Liver (tissue), 9 donors: ENCODE measurements around the gene KRTCAP3. TPM values are rescaled to one million over a fixed set of nuclear protein-coding genes. Genes with fewer than 3 reads are reported as not detected.

Experiments used
- DNase-seq: peaks from one replicate; pipeline ENCODE4 v3.0.0-alpha.2; 2017; ENCODE audit warnings: low spot score
- H3K27ac ChIP-seq, 2 donors: one replicate each; pipeline ENCODE4 v1.7.0; 2013; ENCODE audit warnings: inconsistent platforms in 2 of 2, low read length in 2 of 2, control low read depth in 1 of 2, low read depth in 1 of 2, mild to moderate bottlenecking in 1 of 2
- H3K27me3 ChIP-seq, 4 donors: one replicate each; pipeline versions ENCODE4 v1.6.1 to v1.7.0; 2013; ENCODE audit warnings: low read length in 3 of 4, inconsistent platforms in 1 of 4, mild to moderate bottlenecking in 1 of 4, moderate library complexity in 1 of 4; ENCODE audit not compliant: control insufficient read depth in 4 of 4, insufficient read depth in 4 of 4
- H3K36me3 ChIP-seq, 4 donors: one replicate each; pipeline versions ENCODE4 v1.6.1 to v1.7.0; 2013; ENCODE audit warnings: low read length in 3 of 4, mild to moderate bottlenecking in 3 of 4, low read depth in 1 of 4, moderate library complexity in 1 of 4; ENCODE audit not compliant: control insufficient read depth in 4 of 4, insufficient read depth in 3 of 4
- H3K4me1 ChIP-seq, 4 donors: one replicate each; pipeline versions ENCODE4 v1.6.1 to v1.7.0; 2013; ENCODE audit warnings: low read length in 3 of 4, mild to moderate bottlenecking in 3 of 4, moderate library complexity in 1 of 4; ENCODE audit not compliant: control insufficient read depth in 4 of 4, insufficient read depth in 4 of 4
- H3K4me3 ChIP-seq, 3 donors: one replicate each; pipeline versions ENCODE4 v1.6.1 to v1.7.0; 2013; ENCODE audit warnings: low read length in 3 of 3, control low read depth in 1 of 3, low read depth in 1 of 3, mild to moderate bottlenecking in 1 of 3
- H3K9ac ChIP-seq, 2 donors: one replicate each; pipeline ENCODE4 v1.7.0; 2013; ENCODE audit warnings: low read length in 2 of 2, mild to moderate bottlenecking in 2 of 2, moderate library complexity in 2 of 2, control low read depth in 1 of 2, low read depth in 1 of 2
- H3K9me3 ChIP-seq, 4 donors: one replicate each; pipeline versions ENCODE4 v1.6.1 to v1.7.0; 2013; ENCODE audit warnings: low read length in 3 of 4; ENCODE audit not compliant: control insufficient read depth in 4 of 4
- EGR1 ChIP-seq, 2 donors: IDR thresholded peaks; 2 replicates each; pipeline ENCODE4 v1.6.1; 2016 to 2018; ENCODE audit warnings: antibody characterized with exemption in 2 of 2, low read depth in 2 of 2
- FOXA1 ChIP-seq: IDR thresholded peaks from 2 replicates; pipeline ENCODE4 v1.6.1; 2016; ENCODE audit warnings: antibody characterized with exemption
- FOXA2 ChIP-seq: IDR thresholded peaks from 2 replicates; pipeline ENCODE4 v1.6.1; 2016; ENCODE audit warnings: antibody characterized with exemption
- GABPA ChIP-seq, 2 donors: IDR thresholded peaks in 1 of 2; conservative IDR thresholded peaks in 1 of 2; 2 replicates each; pipeline ENCODE4 v1.6.1; 2016; ENCODE audit warnings: antibody characterized with exemption in 2 of 2, mild to moderate bottlenecking in 1 of 2, moderate library complexity in 1 of 2
- HNF4A ChIP-seq, 2 donors: conservative IDR thresholded peaks; 2 replicates each; pipeline ENCODE4 v1.6.1; 2016; ENCODE audit warnings: antibody characterized with exemption in 2 of 2, mild to moderate bottlenecking in 2 of 2
- JUND ChIP-seq, 2 donors: IDR thresholded peaks; 2 replicates each; pipeline ENCODE4 v1.6.1; 2016; ENCODE audit warnings: antibody characterized with exemption in 2 of 2
- RAD21 ChIP-seq, 2 donors: IDR thresholded peaks; 2 replicates each; pipeline ENCODE4 v1.6.1; 2016; ENCODE audit warnings: antibody characterized with exemption in 2 of 2, mild to moderate bottlenecking in 2 of 2
- RXRA ChIP-seq, 2 donors: IDR thresholded peaks; 2 replicates each; pipeline ENCODE4 v1.6.1; 2017 to 2018; ENCODE audit warnings: antibody characterized with exemption in 2 of 2, mild to moderate bottlenecking in 1 of 2
- YY1 ChIP-seq: IDR thresholded peaks from 2 replicates; pipeline ENCODE4 v1.6.1; 2016; ENCODE audit warnings: antibody characterized with exemption, mild to moderate bottlenecking
- WGBS: extraction: QIAGEN DNeasy Blood & Tissue Kit; methylation state at CpG from one replicate; pipeline ENCODE4 v1.1.7; 2013; 5-methylcytosine and 5-hydroxymethylcytosine counted together
- polyA plus RNA-seq, 2 donors: library from polyadenylated mRNA; stranded (reverse) in 1 of 2; unstranded in 1 of 2; fragments of 200-250 nt in 1 of 2; fragments of >200 nt in 1 of 2; fragmentation: Nextera tagmentation in 1 of 2; extraction: Ambion mirVana in 1 of 2; gene quantifications; one replicate each; pipeline versions ENCODE4 v1.2.1 to v1.2.3, GENCODE V29; 2013 to 2015
- total RNA-seq, 2 donors: library from RNA; depleted of rRNA; stranded (reverse); fragments of >200 nt; gene quantifications; one replicate each; pipeline ENCODE4 v1.2.3, GENCODE V29; 2014
- TF ChIP-seq, protein P1 (sequence below): IDR thresholded peaks from 2 replicates; pipeline ENCODE4 v1.6.1; 2016; ENCODE audit warnings: antibody characterized with exemption
- TF ChIP-seq, protein P2 (sequence below): fragments of 150-350 bp; IDR thresholded peaks from 2 replicates; pipeline ENCODE4 v1.5.1; 2017; ENCODE audit warnings: improper control_type of control experiment, low read depth, low read length; ENCODE audit not compliant: missing input control
- donor health status: healthy.
- donor health status: healthy.
- donor health status: healthy.
- donor health status: healthy.
- donor health status: healthy.

The KRTCAP3 gene, protein sequence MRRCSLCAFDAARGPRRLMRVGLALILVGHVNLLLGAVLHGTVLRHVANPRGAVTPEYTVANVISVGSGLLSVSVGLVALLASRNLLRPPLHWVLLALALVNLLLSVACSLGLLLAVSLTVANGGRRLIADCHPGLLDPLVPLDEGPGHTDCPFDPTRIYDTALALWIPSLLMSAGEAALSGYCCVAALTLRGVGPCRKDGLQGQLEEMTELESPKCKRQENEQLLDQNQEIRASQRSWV
- total RNA-seq (1 to 10 TPM; 1.8 to 2.8 TPM), polyA plus RNA-seq (10 to 100 TPM in 1 of 2 donors, 1 to 10 TPM in 1; 6.7 to 12.7 TPM)

DNA sequence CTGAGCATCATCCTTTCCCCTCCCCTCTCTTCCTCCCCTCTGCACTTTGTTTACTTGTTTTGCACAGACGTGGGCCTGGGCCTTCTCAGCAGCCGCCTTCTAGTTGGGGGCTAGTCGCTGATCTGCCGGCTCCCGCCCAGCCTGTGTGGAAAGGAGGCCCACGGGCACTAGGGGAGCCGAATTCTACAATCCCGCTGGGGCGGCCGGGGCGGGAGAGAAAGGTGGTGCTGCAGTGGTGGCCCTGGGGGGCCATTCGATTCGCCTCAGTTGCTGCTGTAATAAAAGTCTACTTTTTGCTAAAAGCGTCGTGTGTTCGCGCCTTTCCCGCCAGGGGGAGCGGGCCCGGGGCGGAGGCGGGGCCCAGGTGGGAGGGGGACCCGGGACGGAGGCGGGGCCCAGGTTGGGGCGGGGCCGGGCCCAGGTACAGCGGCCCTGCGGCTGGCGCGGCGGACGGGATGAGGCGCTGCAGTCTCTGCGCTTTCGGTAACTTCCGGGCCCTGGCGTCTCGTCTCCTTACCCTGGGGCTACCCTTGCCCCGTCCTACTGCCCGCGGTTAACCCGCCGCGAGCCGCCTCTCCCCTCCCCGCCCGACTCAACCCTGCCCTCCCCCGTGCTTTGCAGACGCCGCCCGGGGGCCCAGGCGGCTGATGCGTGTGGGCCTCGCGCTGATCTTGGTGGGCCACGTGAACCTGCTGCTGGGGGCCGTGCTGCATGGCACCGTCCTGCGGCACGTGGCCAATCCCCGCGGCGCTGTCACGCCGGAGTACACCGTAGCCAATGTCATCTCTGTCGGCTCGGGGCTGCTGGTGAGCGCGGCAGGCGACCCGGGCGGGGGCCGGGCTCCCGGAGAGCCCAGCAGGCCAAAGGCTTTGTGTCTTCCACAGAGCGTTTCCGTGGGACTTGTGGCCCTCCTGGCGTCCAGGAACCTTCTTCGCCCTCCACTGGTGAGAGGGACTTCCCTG is at the start of gene KRTCAP3:
KRTCAP3 (plus strand) TSS at position 424 of the 962 bp plus-strand sequence; CDS start at position 456, 32 bp downstream.
- no peak within 1 kb of the TSS for H3K27ac ChIP-seq
- DNase-seq = peak; percentile 73
- WGBS = 30% methylated on average over 80 of the region's 80 CpGs
- peak within 1 kb of the TSS in 1 of 3 donors; percentile 49 for H3K4me3 ChIP-seq
- TF ChIP-seq, protein P1, sequence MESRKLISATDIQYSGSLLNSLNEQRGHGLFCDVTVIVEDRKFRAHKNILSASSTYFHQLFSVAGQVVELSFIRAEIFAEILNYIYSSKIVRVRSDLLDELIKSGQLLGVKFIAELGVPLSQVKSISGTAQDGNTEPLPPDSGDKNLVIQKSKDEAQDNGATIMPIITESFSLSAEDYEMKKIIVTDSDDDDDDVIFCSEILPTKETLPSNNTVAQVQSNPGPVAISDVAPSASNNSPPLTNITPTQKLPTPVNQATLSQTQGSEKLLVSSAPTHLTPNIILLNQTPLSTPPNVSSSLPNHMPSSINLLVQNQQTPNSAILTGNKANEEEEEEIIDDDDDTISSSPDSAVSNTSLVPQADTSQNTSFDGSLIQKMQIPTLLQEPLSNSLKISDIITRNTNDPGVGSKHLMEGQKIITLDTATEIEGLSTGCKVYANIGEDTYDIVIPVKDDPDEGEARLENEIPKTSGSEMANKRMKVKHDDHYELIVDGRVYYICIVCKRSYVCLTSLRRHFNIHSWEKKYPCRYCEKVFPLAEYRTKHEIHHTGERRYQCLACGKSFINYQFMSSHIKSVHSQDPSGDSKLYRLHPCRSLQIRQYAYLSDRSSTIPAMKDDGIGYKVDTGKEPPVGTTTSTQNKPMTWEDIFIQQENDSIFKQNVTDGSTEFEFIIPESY = no peak
- TF ChIP-seq, protein P2, sequence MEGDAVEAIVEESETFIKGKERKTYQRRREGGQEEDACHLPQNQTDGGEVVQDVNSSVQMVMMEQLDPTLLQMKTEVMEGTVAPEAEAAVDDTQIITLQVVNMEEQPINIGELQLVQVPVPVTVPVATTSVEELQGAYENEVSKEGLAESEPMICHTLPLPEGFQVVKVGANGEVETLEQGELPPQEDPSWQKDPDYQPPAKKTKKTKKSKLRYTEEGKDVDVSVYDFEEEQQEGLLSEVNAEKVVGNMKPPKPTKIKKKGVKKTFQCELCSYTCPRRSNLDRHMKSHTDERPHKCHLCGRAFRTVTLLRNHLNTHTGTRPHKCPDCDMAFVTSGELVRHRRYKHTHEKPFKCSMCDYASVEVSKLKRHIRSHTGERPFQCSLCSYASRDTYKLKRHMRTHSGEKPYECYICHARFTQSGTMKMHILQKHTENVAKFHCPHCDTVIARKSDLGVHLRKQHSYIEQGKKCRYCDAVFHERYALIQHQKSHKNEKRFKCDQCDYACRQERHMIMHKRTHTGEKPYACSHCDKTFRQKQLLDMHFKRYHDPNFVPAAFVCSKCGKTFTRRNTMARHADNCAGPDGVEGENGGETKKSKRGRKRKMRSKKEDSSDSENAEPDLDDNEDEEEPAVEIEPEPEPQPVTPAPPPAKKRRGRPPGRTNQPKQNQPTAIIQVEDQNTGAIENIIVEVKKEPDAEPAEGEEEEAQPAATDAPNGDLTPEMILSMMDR = peak; percentile 28
- TF ChIP-seq RAD21 (IDR thresholded peaks at IDR 0.05) = peak; percentile 27 to 70
- H3K36me3 ChIP-seq = peaks cover 9 to 42% (median 32%) of the 10 kb centered on the region in 4 donors
- H3K27me3 ChIP-seq = no peaks in the 10 kb centered on the region
- H3K9ac ChIP-seq = no peak within 1 kb of the TSS
- H3K4me1 ChIP-seq = peaks cover 3 to 10% (median 6%) of the 10 kb centered on the region in 4 donors
- no peaks in the 10 kb centered on the region for H3K9me3 ChIP-seq

DNA sequence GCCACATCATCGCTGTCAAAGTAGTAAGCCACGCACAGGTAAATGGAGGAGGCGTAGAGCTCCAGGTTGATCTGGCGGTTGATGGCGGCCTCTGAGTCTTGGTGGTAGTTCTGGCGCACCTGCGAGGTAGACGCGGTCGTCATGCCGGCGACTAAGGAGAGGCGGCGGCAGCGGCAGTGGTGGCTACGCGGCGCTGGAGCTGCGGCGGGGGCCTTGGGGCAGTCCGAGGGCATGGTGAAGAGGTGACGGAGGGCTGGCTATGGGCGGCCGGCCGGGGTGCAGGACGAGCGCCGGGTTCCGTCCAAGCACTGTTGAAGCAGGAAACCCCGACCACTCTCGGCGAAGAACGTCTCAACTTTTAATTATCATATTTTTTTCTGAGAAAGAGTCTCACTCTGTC is 49.0 kb upstream of the KRTCAP3 start:
- H3K27ac ChIP-seq = no peak overlapping the region
- WGBS = 98% methylated on average over 33 of the region's 33 CpGs
- peaks cover 0 to 7% (median 2%) of the 10 kb centered on the region in 4 donors for H3K36me3 ChIP-seq
- H3K4me1 ChIP-seq = no peaks in the 10 kb centered on the region
- H3K9me3 ChIP-seq = no peaks in the 10 kb centered on the region
- no peak for TF ChIP-seq RXRA (IDR thresholded peaks at IDR 0.05)
- no peak for TF ChIP-seq FOXA2
- TF ChIP-seq RAD21 (IDR thresholded peaks at IDR 0.05) = no peak
- no peak for TF ChIP-seq GABPA (IDR thresholded peaks at IDR 0.05 in 1 of 2, conservative IDR thresholded peaks at IDR 0.05 in 1 of 2)
- TF ChIP-seq HNF4A (conservative IDR thresholded peaks at IDR 0.05) = no peak
- no peak for TF ChIP-seq YY1
- TF ChIP-seq JUND (IDR thresholded peaks at IDR 0.05) = no peak
- no peak for TF ChIP-seq EGR1 (IDR thresholded peaks at IDR 0.05; ENCODE audit: low read depth in 2 of 2)
- no peak for TF ChIP-seq FOXA1
- TF ChIP-seq, protein P1 = no peak
- H3K9ac ChIP-seq = no peak overlapping the region
- no peak for DNase-seq
- H3K4me3 ChIP-seq = no peak overlapping the region
- no peaks in the 10 kb centered on the region for H3K27me3 ChIP-seq
